Measurements from ENCODE around the gene TMPRSS6. TPM values are rescaled to one million over a fixed set of nuclear protein-coding genes. Genes with fewer than 3 reads are reported as not detected.

The TMPRSS6 gene
- total RNA-seq, 4 donors from 2014 or later: not detected

DNA sequence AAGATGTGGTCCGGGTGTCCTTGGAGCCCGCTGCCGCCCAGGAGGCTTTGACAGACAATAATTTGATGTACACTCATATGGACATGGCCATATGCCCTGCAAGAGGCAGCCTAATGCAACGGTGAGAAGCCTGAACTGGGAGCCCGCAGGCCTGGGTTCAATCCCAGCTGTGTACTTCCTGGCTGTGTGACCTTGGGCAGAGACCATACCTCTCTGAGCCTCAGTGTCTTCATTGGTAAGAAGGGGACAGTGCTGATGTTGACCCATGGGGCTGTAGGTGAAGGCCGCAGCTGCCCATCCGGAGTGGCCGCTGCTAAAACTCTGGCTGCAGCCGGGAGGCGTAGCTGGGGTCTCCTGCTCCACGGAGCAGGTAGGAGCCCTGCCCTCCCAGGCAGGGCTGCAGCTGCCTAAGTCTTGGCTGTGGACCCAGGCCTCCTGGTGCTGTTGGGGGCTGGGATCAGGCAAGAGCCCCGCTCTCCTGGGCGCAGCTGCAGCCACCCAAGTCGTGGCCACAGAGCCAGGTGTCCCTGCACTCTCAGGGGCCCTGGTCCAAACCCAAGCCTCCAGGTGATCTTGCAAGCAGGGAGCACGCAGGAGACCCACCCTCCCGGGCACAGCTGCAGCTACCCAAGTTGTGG, 31.3 kb upstream of the TMPRSS6 start:
- no peak for DNase-seq (ENCODE audit: low spot score)
- no peak for ATAC-seq (ENCODE audit: low FRiP score)
- TF ChIP-seq, protein P1, sequence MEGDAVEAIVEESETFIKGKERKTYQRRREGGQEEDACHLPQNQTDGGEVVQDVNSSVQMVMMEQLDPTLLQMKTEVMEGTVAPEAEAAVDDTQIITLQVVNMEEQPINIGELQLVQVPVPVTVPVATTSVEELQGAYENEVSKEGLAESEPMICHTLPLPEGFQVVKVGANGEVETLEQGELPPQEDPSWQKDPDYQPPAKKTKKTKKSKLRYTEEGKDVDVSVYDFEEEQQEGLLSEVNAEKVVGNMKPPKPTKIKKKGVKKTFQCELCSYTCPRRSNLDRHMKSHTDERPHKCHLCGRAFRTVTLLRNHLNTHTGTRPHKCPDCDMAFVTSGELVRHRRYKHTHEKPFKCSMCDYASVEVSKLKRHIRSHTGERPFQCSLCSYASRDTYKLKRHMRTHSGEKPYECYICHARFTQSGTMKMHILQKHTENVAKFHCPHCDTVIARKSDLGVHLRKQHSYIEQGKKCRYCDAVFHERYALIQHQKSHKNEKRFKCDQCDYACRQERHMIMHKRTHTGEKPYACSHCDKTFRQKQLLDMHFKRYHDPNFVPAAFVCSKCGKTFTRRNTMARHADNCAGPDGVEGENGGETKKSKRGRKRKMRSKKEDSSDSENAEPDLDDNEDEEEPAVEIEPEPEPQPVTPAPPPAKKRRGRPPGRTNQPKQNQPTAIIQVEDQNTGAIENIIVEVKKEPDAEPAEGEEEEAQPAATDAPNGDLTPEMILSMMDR (IDR thresholded peaks at IDR 0.05): no peak

DNA sequence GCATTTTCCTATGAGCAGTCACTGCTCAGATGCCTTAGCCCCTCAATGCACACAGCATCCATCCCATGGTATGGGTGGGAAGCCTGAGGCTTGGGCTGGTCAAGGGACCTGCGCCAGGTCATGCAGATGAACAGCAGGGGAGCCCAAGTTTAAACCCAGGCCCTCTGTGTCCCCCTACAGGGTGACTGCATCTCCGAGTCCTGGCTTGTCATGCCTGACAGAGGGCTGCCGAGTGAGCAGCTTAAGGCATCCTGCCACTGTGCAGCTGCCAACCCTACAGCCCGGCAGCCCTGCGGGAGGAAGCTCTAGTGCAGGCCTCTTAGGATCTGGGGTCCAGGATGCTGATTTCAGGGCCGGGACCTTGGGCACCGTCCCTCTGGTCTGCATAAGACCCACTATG, 30.2 kb upstream of the TMPRSS6 start:
- no peak for DNase-seq (ENCODE audit: low spot score)
- TF ChIP-seq, protein P1 (IDR thresholded peaks at IDR 0.05): no peak
- ATAC-seq (ENCODE audit: low FRiP score): no peak

DNA sequence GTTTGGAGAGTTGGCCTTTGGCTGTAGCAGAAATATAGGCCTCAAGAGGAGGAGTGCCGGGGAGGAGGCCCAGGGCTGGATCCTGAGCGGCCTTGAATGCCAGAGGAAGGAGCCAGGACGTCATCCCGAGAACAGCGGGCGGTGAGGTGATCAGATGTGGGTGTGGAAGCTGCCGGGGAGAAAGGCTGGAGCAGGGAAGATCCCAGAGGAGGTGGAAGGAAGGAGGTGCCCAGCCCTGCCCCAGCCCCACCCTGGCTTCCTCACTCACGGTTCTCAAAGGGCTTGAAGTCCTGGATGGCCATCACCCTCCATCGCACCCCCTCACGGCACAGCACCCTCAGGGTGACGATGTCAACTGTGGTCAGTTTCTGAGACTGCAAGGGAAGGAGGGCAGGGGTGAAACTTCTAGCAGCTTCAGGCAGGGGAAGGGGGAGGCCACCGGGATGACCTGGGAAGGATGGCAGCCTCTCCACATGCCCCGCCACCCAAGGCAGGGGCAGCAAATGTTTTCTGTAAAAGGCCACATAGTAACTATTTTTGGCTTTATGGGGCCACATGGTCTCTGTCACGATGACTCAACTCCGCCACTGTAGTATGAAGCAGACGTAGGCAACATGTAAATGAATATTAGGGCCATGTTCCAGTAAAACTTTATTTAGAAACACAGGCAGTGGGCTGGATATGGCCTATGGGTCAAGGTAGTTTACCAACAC, 29.5 kb upstream of the TMPRSS6 start:
- DNase-seq (ENCODE audit: low spot score) (no peak), ATAC-seq (ENCODE audit: low FRiP score) (no peak)
- TF ChIP-seq, protein P1 (IDR thresholded peaks at IDR 0.05): no peak

GRCh38 chr22:37137903-37138665, 28.6 kb upstream of the TMPRSS6 start:
- DNase-seq (ENCODE audit: low spot score) (no peak), ATAC-seq (ENCODE audit: low FRiP score) (no peak)
- TF ChIP-seq, protein P1 (IDR thresholded peaks at IDR 0.05): no peak

GRCh38 chr22:37137131-37137530, 27.6 kb upstream of the TMPRSS6 start:
- DNase-seq (ENCODE audit: low spot score) (no peak), ATAC-seq (ENCODE audit: low FRiP score) (no peak)
- TF ChIP-seq, protein P1 (IDR thresholded peaks at IDR 0.05): no peak

DNA sequence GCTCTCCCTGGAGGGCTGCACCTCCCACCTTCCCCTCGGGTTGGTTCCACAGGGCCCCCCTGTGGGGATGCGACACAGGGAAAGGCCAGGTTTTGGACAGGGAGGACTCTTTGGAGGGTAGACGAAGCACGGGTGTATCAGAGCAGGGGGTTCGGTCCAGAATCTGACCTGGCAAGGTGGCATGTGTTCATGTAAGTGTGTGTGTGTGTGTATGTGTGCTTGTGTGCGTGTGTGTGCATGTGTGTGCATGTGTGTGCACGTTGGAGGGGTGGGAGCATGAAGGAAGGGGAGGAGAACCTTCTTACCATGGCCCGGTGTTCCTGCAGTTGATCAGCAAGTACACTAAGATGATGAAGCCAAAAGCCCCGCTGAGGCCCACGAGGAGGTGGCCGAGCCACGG, 25.5 kb upstream of the TMPRSS6 start:
- DNase-seq (ENCODE audit: low spot score): no peak
- ATAC-seq (ENCODE audit: low FRiP score): no peak
- TF ChIP-seq, protein P1 (IDR thresholded peaks at IDR 0.05): no peak

Measured in omental fat pad (tissue), 4 donors.